Trophoblast cell (in vitro differentiated cells and primary cell): ENCODE data around the gene RAP1A.

Experiments
- DNase-seq, 2 donors: peaks; one replicate each; pipeline ENCODE4 v3.0.0-alpha.2; 2016
- H2AFZ ChIP-seq: 2 replicates; pipeline ENCODE4 v1.6.1; 2013; ENCODE audit warnings: low read length, moderate library complexity, mild to moderate bottlenecking; ENCODE audit not compliant: insufficient read depth, poor library complexity
- H2AK5ac ChIP-seq: 2 replicates; pipeline ENCODE4 v1.6.1; 2013; ENCODE audit warnings: mild to moderate bottlenecking, low read length
- H2BK120ac ChIP-seq: 2 replicates; pipeline ENCODE4 v1.6.1; 2013; ENCODE audit warnings: low read length, mild to moderate bottlenecking, moderate library complexity; ENCODE audit not compliant: insufficient read depth, poor library complexity
- H2BK12ac ChIP-seq: 2 replicates; pipeline ENCODE4 v1.6.1; 2013; ENCODE audit warnings: mild to moderate bottlenecking, low read length, moderate library complexity
- H2BK5ac ChIP-seq: 2 replicates; pipeline ENCODE4 v1.6.1; 2013; ENCODE audit warnings: low read length, low read depth, moderate library complexity, mild to moderate bottlenecking; ENCODE audit not compliant: poor library complexity
- H3K14ac ChIP-seq: 2 replicates; pipeline ENCODE4 v1.6.1; 2013; ENCODE audit warnings: mild to moderate bottlenecking, low read length
- H3K18ac ChIP-seq: 2 replicates; pipeline ENCODE4 v1.6.1; 2013; ENCODE audit warnings: mild to moderate bottlenecking, low read length
- H3K23ac ChIP-seq: 2 replicates; pipeline ENCODE4 v1.6.1; 2013; ENCODE audit warnings: low read length
- H3K27ac ChIP-seq: 2 replicates; pipeline ENCODE4 v1.5.1; 2013; ENCODE audit warnings: low read depth, mild to moderate bottlenecking, inconsistent platforms, low read length, moderate library complexity
- H3K27me3 ChIP-seq: 2 replicates; pipeline ENCODE4 v1.6.1; 2013; ENCODE audit warnings: inconsistent platforms, mild to moderate bottlenecking, low read length, moderate library complexity; ENCODE audit not compliant: insufficient read depth
- H3K36me3 ChIP-seq, 2 experiments: 1 replicate in 1 of 2; 2 replicates in 1 of 2; pipeline ENCODE4 v1.6.1; 2013; ENCODE audit warnings: low read length in 2 of 2, mild to moderate bottlenecking in 2 of 2, moderate library complexity in 1 of 2; ENCODE audit not compliant: insufficient read depth in 2 of 2, control insufficient read depth in 1 of 2
- H3K4ac ChIP-seq: 2 replicates; pipeline ENCODE4 v1.6.1; 2013; ENCODE audit warnings: low read depth, mild to moderate bottlenecking, low read length, moderate library complexity
- H3K4me1 ChIP-seq, 2 experiments: 1 replicate in 1 of 2; 2 replicates in 1 of 2; pipeline ENCODE4 v1.6.1; 2013; ENCODE audit warnings: low read length in 2 of 2, mild to moderate bottlenecking in 2 of 2, moderate library complexity in 1 of 2; ENCODE audit not compliant: insufficient read depth in 2 of 2, control insufficient read depth in 1 of 2
- H3K4me2 ChIP-seq: 2 replicates; pipeline ENCODE4 v1.6.1; 2013; ENCODE audit warnings: inconsistent platforms, mild to moderate bottlenecking, low read length, moderate library complexity
- H3K4me3 ChIP-seq: 2 replicates; pipeline ENCODE4 v1.5.1; 2013; ENCODE audit warnings: mild to moderate bottlenecking, low read depth, low read length, inconsistent platforms
- H3K79me1 ChIP-seq: one replicate; pipeline ENCODE4 v1.6.1; 2013; ENCODE audit warnings: low read length
- H3K79me2 ChIP-seq: 2 replicates; pipeline ENCODE4 v1.6.1; 2013; ENCODE audit warnings: low read length, mild to moderate bottlenecking; ENCODE audit not compliant: control insufficient read depth, insufficient read depth, poor library complexity
- H3K9ac ChIP-seq: 2 replicates; pipeline ENCODE4 v1.6.1; 2013; ENCODE audit warnings: mild to moderate bottlenecking, low read length
- H3K9me3 ChIP-seq: 2 replicates; pipeline ENCODE4 v1.6.1; 2013; ENCODE audit warnings: low read depth, mild to moderate bottlenecking, control low read depth, inconsistent platforms, low read length; ENCODE audit not compliant: insufficient read depth
- H4K12ac ChIP-seq: 2 replicates; pipeline ENCODE4 v1.6.1; 2013; ENCODE audit warnings: low read depth, mild to moderate bottlenecking, low read length, moderate library complexity
- H4K8ac ChIP-seq: 2 replicates; pipeline ENCODE4 v1.6.1; 2013; ENCODE audit warnings: low read depth, mild to moderate bottlenecking, low read length, moderate library complexity
- H4K91ac ChIP-seq: one replicate; pipeline ENCODE4 v1.6.1; 2013; ENCODE audit warnings: low read depth, mild to moderate bottlenecking, low read length, moderate library complexity
- WGBS: extraction: QIAGEN DNeasy Blood & Tissue Kit; methylation state at CpG from one replicate; pipeline ENCODE4 v1.1.7; 2013; ENCODE audit warnings: missing lambda C conversion rate; ENCODE audit not compliant: insufficient read length, insufficient coverage; ENCODE audit errors: extremely low coverage; 5-methylcytosine and 5-hydroxymethylcytosine counted together

The RAP1A gene

GRCh38 chr1:111733183-111733991, 113.8 kb downstream of the RAP1A start:
- no peak overlapping the region for H4K8ac ChIP-seq
- no peak overlapping the region for H3K23ac ChIP-seq
- peak; percentile 9 to 37 for DNase-seq
- H3K4ac ChIP-seq: no peak overlapping the region
- no peak overlapping the region for H3K27ac ChIP-seq
- no peaks in the 10 kb centered on the region for H3K79me1 ChIP-seq
- H3K4me3 ChIP-seq: no peak overlapping the region
- H3K36me3 ChIP-seq: no peaks in the 10 kb centered on the region
- H2AK5ac ChIP-seq: no peak overlapping the region
- H2AFZ ChIP-seq: no peak overlapping the region
- H3K9me3 ChIP-seq: peaks cover 2% of the 10 kb centered on the region
- H2BK12ac ChIP-seq: no peak overlapping the region
- no peak overlapping the region for H4K91ac ChIP-seq
- no peak overlapping the region for H3K9ac ChIP-seq
- H3K4me1 ChIP-seq: peaks cover 7 to 8% of the 10 kb centered on the region in 2 experiments
- H2BK120ac ChIP-seq: no peak overlapping the region
- no peak overlapping the region for H2BK5ac ChIP-seq
- no CpG with 5 or more reads among the region's 9 CpGs for WGBS
- H3K79me2 ChIP-seq: no peaks in the 10 kb centered on the region
- no peak overlapping the region for H3K18ac ChIP-seq
- no peak overlapping the region for H3K4me2 ChIP-seq
- H3K14ac ChIP-seq: no peak overlapping the region
- peaks cover 8% of the 10 kb centered on the region for H3K27me3 ChIP-seq
- H4K12ac ChIP-seq: no peak overlapping the region

GRCh38 chr1:111733992-111734341, 114.4 kb downstream of the RAP1A start:
- H4K91ac ChIP-seq: no peak overlapping the region
- H4K12ac ChIP-seq: no peak overlapping the region
- H3K9ac ChIP-seq: no peak overlapping the region
- no peak overlapping the region for H2AK5ac ChIP-seq
- H3K18ac ChIP-seq: no peak overlapping the region
- H2BK5ac ChIP-seq: no peak overlapping the region
- H3K4me1 ChIP-seq: peaks cover 12% of the 10 kb centered on the region in 2 experiments
- H3K27ac ChIP-seq: no peak overlapping the region
- H2BK120ac ChIP-seq: no peak overlapping the region
- H3K4ac ChIP-seq: no peak overlapping the region
- H3K4me2 ChIP-seq: no peak overlapping the region
- H4K8ac ChIP-seq: no peak overlapping the region
- no peak overlapping the region for H2AFZ ChIP-seq
- peaks cover 13% of the 10 kb centered on the region for H3K27me3 ChIP-seq
- H2BK12ac ChIP-seq: no peak overlapping the region
- peaks cover 3% of the 10 kb centered on the region for H3K79me1 ChIP-seq
- no peak overlapping the region for H3K14ac ChIP-seq
- H3K23ac ChIP-seq: no peak overlapping the region
- H3K9me3 ChIP-seq: peaks cover 2% of the 10 kb centered on the region
- no peak overlapping the region for H3K4me3 ChIP-seq
- no peaks in the 10 kb centered on the region for H3K79me2 ChIP-seq
- no peaks in the 10 kb centered on the region for H3K36me3 ChIP-seq
- DNase-seq: no peak
- no CpG with 5 or more reads among the region's 5 CpGs for WGBS

- Histone ChIP-seq H3K9ac (no peak overlapping the region), H3K9me3 (peaks cover 2% of the 10 kb centered on the region), H3K36me3 (no peaks in the 10 kb centered on the region), H4K12ac (no peak overlapping the region), H2AK5ac (no peak overlapping the region), H2BK120ac (no peak overlapping the region), H3K4me2 (no peak overlapping the region), H3K27ac (no peak overlapping the region), H3K27me3 (peaks cover 16% of the 10 kb centered on the region), H3K4me1 (peaks cover 13 to 14% of the 10 kb centered on the region in 2 experiments), H3K79me1 (peaks cover 3% of the 10 kb centered on the region), H4K8ac (no peak overlapping the region), H3K18ac (no peak overlapping the region), H3K23ac (no peak overlapping the region), H4K91ac (no peak overlapping the region), H2BK12ac (no peak overlapping the region), H3K4ac (no peak overlapping the region), H3K79me2 (no peaks in the 10 kb centered on the region), H3K14ac (no peak overlapping the region), H3K4me3 (no peak overlapping the region), H2BK5ac (no peak overlapping the region), H2AFZ (no peak overlapping the region)
- no CpG with 5 or more reads among the region's 3 CpGs for WGBS
- DNase-seq: no peak
Measured at GRCh38 chr1:111734426-111734825, 114.8 kb downstream of the RAP1A start.

- Histone ChIP-seq H3K36me3 (no peaks in the 10 kb centered on the region), H3K4me3 (no peak overlapping the region), H3K27ac (no peak overlapping the region), H2BK12ac (no peak overlapping the region), H3K14ac (no peak overlapping the region), H2BK5ac (no peak overlapping the region), H3K23ac (no peak overlapping the region), H4K12ac (no peak overlapping the region), H4K91ac (no peak overlapping the region), H2AFZ (no peak overlapping the region), H2AK5ac (no peak overlapping the region), H3K9ac (no peak overlapping the region), H3K27me3 (peaks cover 20% of the 10 kb centered on the region), H4K8ac (no peak overlapping the region), H3K79me1 (peaks cover 3% of the 10 kb centered on the region), H3K4me1 (peaks cover 14 to 17% of the 10 kb centered on the region in 2 experiments), H3K4me2 (no peak overlapping the region), H2BK120ac (no peak overlapping the region), H3K18ac (no peak overlapping the region), H3K79me2 (no peaks in the 10 kb centered on the region), H3K4ac (no peak overlapping the region), H3K9me3 (peaks cover 2% of the 10 kb centered on the region)
- no peak for DNase-seq
- no CpG with 5 or more reads among the region's 3 CpGs for WGBS
Measured at GRCh38 chr1:111734856-111735255, 115.3 kb downstream of the RAP1A start.
